HG03025 (cell line): ENCODE results near the gene CMSS1.

Source experiments
- ATAC-seq: cut with Tn5 transposase; IDR thresholded peaks from one replicate; pipeline ENCODE4 v1.9.1; 2021; ENCODE audit warnings: mild to moderate bottlenecking, moderate library complexity; ENCODE audit not compliant: unreplicated experiment, low FRiP score

Gene CMSS1

GRCh38 chr3:100117093-100117492, 299.4 kb downstream of the CMSS1 start:
- ATAC-seq = no peak

GRCh38 chr3:100120012-100120411, 302.4 kb downstream of the CMSS1 start:
- ATAC-seq = no peak

GRCh38 chr3:100120693-100121092, 303.0 kb downstream of the CMSS1 start:
- no peak for ATAC-seq

GRCh38 chr3:100122321-100122720, 304.7 kb downstream of the CMSS1 start:
- no peak for ATAC-seq

- no peak for ATAC-seq
Observed at GRCh38 chr3:100123112-100123511, 305.4 kb downstream of the CMSS1 start.

- no peak for ATAC-seq
Observed at GRCh38 chr3:100124201-100124761, 306.6 kb downstream of the CMSS1 start.

- ATAC-seq = no peak
Observed at GRCh38 chr3:100125161-100125938, 307.7 kb downstream of the CMSS1 start.

- ATAC-seq = no peak
Observed at GRCh38 chr3:100127792-100128191, 310.1 kb downstream of the CMSS1 start.

- ATAC-seq = no peak
Observed at GRCh38 chr3:100128565-100128964, 310.9 kb downstream of the CMSS1 start.

GRCh38 chr3:100129941-100130340, 312.3 kb downstream of the CMSS1 start:
- no peak for ATAC-seq

GRCh38 chr3:100131241-100131640, 313.6 kb downstream of the CMSS1 start:
- no peak for ATAC-seq

- no peak for ATAC-seq
Observed at GRCh38 chr3:100136921-100137320, 319.3 kb downstream of the CMSS1 start.

GRCh38 chr3:100140976-100141375, 323.3 kb downstream of the CMSS1 start:
- ATAC-seq = no peak

- ATAC-seq = no peak
Observed at GRCh38 chr3:100141586-100141985, 323.9 kb downstream of the CMSS1 start.

- ATAC-seq = no peak
Observed at GRCh38 chr3:100144255-100144866, 326.7 kb downstream of the CMSS1 start.

- ATAC-seq = no peak
Observed at GRCh38 chr3:100149130-100149529, 331.5 kb downstream of the CMSS1 start.

GRCh38 chr3:100149713-100150415, 332.2 kb downstream of the CMSS1 start:
- ATAC-seq = no peak

GRCh38 chr3:100150473-100150872, 332.8 kb downstream of the CMSS1 start:
- ATAC-seq = no peak

GRCh38 chr3:100151024-100151707, 333.5 kb downstream of the CMSS1 start:
- ATAC-seq = no peak

- ATAC-seq = no peak
Observed at GRCh38 chr3:100154171-100154570, 336.5 kb downstream of the CMSS1 start.

GRCh38 chr3:100155128-100155527, 337.5 kb downstream of the CMSS1 start:
- no peak for ATAC-seq
